B cell (primary cell): ENCODE results near the gene FIBIN. TPM values are rescaled to one million over a fixed set of nuclear protein-coding genes. Genes with fewer than 3 reads are reported as not detected.

Experiments used
- ATAC-seq: fragments of 200-7000 bp; cut with Tn5 transposase; one replicate; pipeline ENCODE4 v1.10.0; 2021; ENCODE audit warnings: low read depth, mild to moderate bottlenecking, moderate number of reproducible peaks, moderate library complexity
- CTCF ChIA-PET: fragments of 350-600 bp; sonication (Branson Sonifier 250); formaldehyde crosslinking; loops from one replicate; lab custom pipeline; 2021; ENCODE audit warnings: antibody characterized with exemption, inconsistent platforms; lab: Charles Lee
- POLR2A ChIA-PET: fragments of 350-600 bp; sonication (Branson Sonifier 250); formaldehyde crosslinking; loops from one replicate; lab custom pipeline; 2021; ENCODE audit warnings: antibody characterized with exemption; lab: Charles Lee
- DNase-seq: peaks from one replicate; pipeline ENCODE4 v3.0.0; 2013
- H2AFZ ChIP-seq: 2 replicates; pipeline ENCODE4 v1.6.1; 2012; ENCODE audit warnings: mild to moderate bottlenecking, low read depth, low read length; ENCODE audit not compliant: insufficient read depth, poor library complexity, severe bottlenecking
- H3K27ac ChIP-seq, 2 donors: 1 replicate in 1 of 2; 2 replicates in 1 of 2; pipeline ENCODE4 v1.5.1; 2012 to 2013; ENCODE audit warnings: low read length in 2 of 2, mild to moderate bottlenecking in 2 of 2, moderate library complexity in 1 of 2
- H3K27me3 ChIP-seq, 4 experiments: fragments of 200-600 bp in 1 of 4; sonication (generic) in 1 of 4; replicated peaks in 1 of 4; 1 replicate in 2 of 4; 2 replicates in 2 of 4; pipeline versions ENCODE4 v1.6.1 to v1.7.0; 2013 to 2016; ENCODE audit warnings: low read length in 3 of 4, mild to moderate bottlenecking in 2 of 4, mixed read lengths in 1 of 4, moderate library complexity in 1 of 4; ENCODE audit not compliant: insufficient read depth in 4 of 4, control insufficient read depth in 3 of 4; ENCODE audit errors: control extremely low read depth in 1 of 4
- H3K36me3 ChIP-seq, 2 experiments: replicated peaks in 1 of 2; 1 replicate in 1 of 2; 2 replicates in 1 of 2; pipeline versions ENCODE4 v1.6.1 to v1.7.1; 2013; ENCODE audit warnings: low read length in 1 of 2; ENCODE audit not compliant: insufficient read depth in 2 of 2, control insufficient read depth in 1 of 2; ENCODE audit errors: control extremely low read depth in 1 of 2, extremely low read depth in 1 of 2
- H3K4me1 ChIP-seq, 2 donors: fragments of 200-600 bp in 1 of 2; sonication (generic) in 1 of 2; 1 replicate in 1 of 2; 2 replicates in 1 of 2; pipeline versions ENCODE4 v1.5.1 to v1.6.1; 2013 to 2017; ENCODE audit warnings: low read length in 2 of 2; ENCODE audit not compliant: control insufficient read depth in 2 of 2, insufficient read depth in 2 of 2
- H3K4me2 ChIP-seq: replicated peaks from 2 replicates; pipeline ENCODE3; 2012; ENCODE audit warnings: mild to moderate bottlenecking, low read depth, low read length; ENCODE audit not compliant: poor library complexity, severe bottlenecking
- H3K4me3 ChIP-seq, 5 experiments: fragments of 200-600 bp in 1 of 5; sonication (generic) in 1 of 5; 1 replicate in 3 of 5; 2 replicates in 2 of 5; pipeline versions ENCODE4 v1.5.1 to v1.7.0; 2011 to 2016; ENCODE audit warnings: low read length in 4 of 5, mild to moderate bottlenecking in 4 of 5, low read depth in 2 of 5, control low read depth in 1 of 5, moderate library complexity in 1 of 5; ENCODE audit not compliant: insufficient read depth in 1 of 5; ENCODE audit errors: control extremely low read depth in 1 of 5, extremely low read depth in 1 of 5
- H3K79me2 ChIP-seq: fragments of 200-600 bp; sonication (generic); one replicate; pipeline ENCODE4 v1.6.0; 2016; ENCODE audit warnings: low read length; ENCODE audit not compliant: control insufficient read depth, insufficient read depth
- H3K9ac ChIP-seq: fragments of 200-600 bp; sonication (generic); 2 replicates; pipeline ENCODE4 v1.6.1; 2017; ENCODE audit warnings: mild to moderate bottlenecking, low read length, moderate library complexity
- H3K9me3 ChIP-seq, 3 donors: one replicate each; pipeline versions ENCODE4 v1.6.1 to v1.7.1; 2013; ENCODE audit warnings: low read length in 2 of 3; ENCODE audit not compliant: control insufficient read depth in 2 of 3, insufficient read depth in 1 of 3; ENCODE audit errors: control extremely low read depth in 1 of 3
- H4K20me1 ChIP-seq: 2 replicates; pipeline ENCODE4 v1.6.0; 2012; ENCODE audit warnings: mild to moderate bottlenecking, low read length; ENCODE audit not compliant: insufficient read depth, control insufficient read depth, poor library complexity, severe bottlenecking
- H3K27ac Mint-ChIP-seq: one replicate; pipeline ENCODE4 v1.8.0; 2021; ENCODE audit warnings: mixed read lengths
- H3K27me3 Mint-ChIP-seq: one replicate; pipeline ENCODE4 v1.8.0; 2021; ENCODE audit warnings: mixed read lengths
- H3K4me1 Mint-ChIP-seq: one replicate; pipeline ENCODE4 v1.8.0; 2021; ENCODE audit warnings: mixed read lengths
- H3K4me3 Mint-ChIP-seq: one replicate; pipeline ENCODE4 v1.8.0; 2021; ENCODE audit warnings: mixed read lengths
- H3K9me3 Mint-ChIP-seq: one replicate; pipeline ENCODE4 v1.8.0; 2022; ENCODE audit warnings: mixed read lengths; ENCODE audit not compliant: insufficient read depth
- CTCF ChIP-seq: fragments of 200-600 bp; IDR thresholded peaks from one replicate; pipeline ENCODE4 v1.8.0; 2022; ENCODE audit warnings: antibody characterized with exemption, mild to moderate bottlenecking
- EZH2 ChIP-seq: IDR thresholded peaks from 2 replicates; pipeline ENCODE4 v1.6.1; 2012; ENCODE audit warnings: borderline replicate concordance, low read depth, mild to moderate bottlenecking, moderate library complexity, low read length; ENCODE audit not compliant: insufficient read depth, poor library complexity, severe bottlenecking
- WGBS: methylation state at CpG from one replicate; pipeline ENCODE4 v1.1.5; 2013; ENCODE audit warnings: missing lambda C conversion rate; ENCODE audit not compliant: insufficient coverage; 5-methylcytosine and 5-hydroxymethylcytosine counted together
- intact Hi-C: fragments of 100-400 bp; cut with micrococcal nuclease; formaldehyde crosslinking; loops from one replicate; pipeline ENCODE4 v1.10.0; 2022
- polyA plus RNA-seq: library from polyadenylated mRNA; depleted of rRNA; stranded (reverse); fragments of >200 nt; gene quantifications from 2 replicates; pipeline ENCODE4 v1.2.3, GENCODE V29; 2012
- total RNA-seq, 2 donors: library from RNA; stranded (reverse); fragments of 120-200 nt in 1 of 2; gene quantifications; 1 replicate in 1 of 2; 2 replicates in 1 of 2; pipeline versions ENCODE4 v1.2.3 to v1.2.4, GENCODE V29; 2013 to 2022

FIBIN gene
- total and polyA plus RNA-seq, 2 donors (not counting 1 experiment from before 2014, with no cell fraction given), result not detected

- no peaks in the 10 kb centered on the region for H3K79me2 ChIP-seq
- intact Hi-C loops, result no loop called here
- no peak overlapping the region for H3K27ac ChIP-seq
- no peaks in the 10 kb centered on the region for H3K4me1 Mint-ChIP-seq
- no peak overlapping the region for H3K4me3 ChIP-seq
- no peaks in the 10 kb centered on the region for H4K20me1 ChIP-seq
- no peak for TF ChIP-seq EZH2
- TF ChIP-seq CTCF, result no peak
- no peaks in the 10 kb centered on the region for H3K36me3 ChIP-seq
- no peak overlapping the region for H3K9ac ChIP-seq
- POLR2A ChIA-PET, result no interaction called here
- no CpG with 5 or more reads among the region's 4 CpGs for WGBS
- no peak overlapping the region for H3K27ac Mint-ChIP-seq
- no peaks in the 10 kb centered on the region for H3K9me3 Mint-ChIP-seq
- H3K27me3 Mint-ChIP-seq, result no peaks in the 10 kb centered on the region
- H2AFZ ChIP-seq, result no peak overlapping the region
- no peak overlapping the region for H3K4me3 Mint-ChIP-seq
- H3K9me3 ChIP-seq, result no peaks in the 10 kb centered on the region
- ATAC-seq (no peak), DNase-seq (no peak)
- CTCF ChIA-PET, result no interaction called here
- no peaks in the 10 kb centered on the region for H3K4me1 ChIP-seq
- no peaks in the 10 kb centered on the region for H3K27me3 ChIP-seq
- H3K4me2 ChIP-seq, result no peak overlapping the region
These were observed 17.8 kb downstream of the FIBIN start for GRCh38 chr11:27011560-27012233.

DNA sequence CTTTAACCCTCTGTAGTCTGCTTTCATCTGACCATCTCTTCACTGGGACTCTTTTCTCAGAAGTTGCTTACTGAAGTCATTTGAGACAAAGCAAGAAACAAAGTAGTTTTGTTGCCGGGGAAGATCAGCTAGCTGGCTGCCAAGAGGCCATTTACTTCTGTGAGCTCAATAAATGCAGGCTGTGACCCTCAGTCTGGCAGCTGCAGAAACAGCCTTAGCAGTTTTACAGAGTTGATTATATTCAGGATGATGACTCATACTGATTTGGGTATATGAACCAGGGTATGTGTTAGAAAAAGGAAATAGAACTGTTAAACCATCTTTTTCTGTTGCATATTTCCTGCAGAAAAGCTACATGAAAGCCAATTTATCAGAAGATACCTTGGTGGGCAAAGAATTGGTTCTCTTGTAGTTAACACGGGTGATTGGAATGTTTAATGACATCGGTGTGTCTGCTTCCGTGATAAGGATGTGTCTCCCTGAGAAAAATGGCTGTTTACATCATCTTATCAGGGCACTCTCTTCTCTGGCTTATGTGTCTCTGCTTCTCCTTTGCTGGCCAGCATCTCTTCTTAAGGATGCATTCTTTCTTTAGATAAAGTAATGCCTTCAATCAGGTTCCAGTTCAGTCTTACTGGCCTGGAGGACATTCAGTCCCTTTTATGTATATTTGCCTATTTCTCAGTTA, 18.5 kb downstream of the FIBIN start:
- no peak overlapping the region for H2AFZ ChIP-seq
- DNase-seq, result no peak
- TF ChIP-seq CTCF (no peak), EZH2 (no peak)
- Mint-ChIP-seq H3K4me3 (no peak overlapping the region), H3K27ac (no peak overlapping the region), H3K9me3 (no peaks in the 10 kb centered on the region), H3K4me1 (no peaks in the 10 kb centered on the region), H3K27me3 (no peaks in the 10 kb centered on the region)
- no peaks in the 10 kb centered on the region for H3K27me3 ChIP-seq
- ChIA-PET POLR2A (no interaction called here), CTCF (no interaction called here)
- no peaks in the 10 kb centered on the region for H3K4me1 ChIP-seq
- H3K79me2 ChIP-seq, result no peaks in the 10 kb centered on the region
- H3K9me3 ChIP-seq, result no peaks in the 10 kb centered on the region
- no peak overlapping the region for H3K4me2 ChIP-seq
- intact Hi-C loops, result no loop called here
- no peak overlapping the region for H3K27ac ChIP-seq
- H3K9ac ChIP-seq, result no peak overlapping the region
- no peaks in the 10 kb centered on the region for H4K20me1 ChIP-seq
- WGBS, result 46% methylated on average over 1 of the region's 4 CpGs
- no peak for ATAC-seq
- no peaks in the 10 kb centered on the region for H3K36me3 ChIP-seq
- no peak overlapping the region for H3K4me3 ChIP-seq
